GM13977 (cell line): ENCODE results near the gene TMEM178B.

ENCODE experiments used
- DNase-seq: peaks from one replicate; pipeline ENCODE4 v3.0.0; 2012; ENCODE audit warnings: low spot score
- in situ Hi-C: fragments of 300-500 bp; cut with MboI; formaldehyde crosslinking; loops from one replicate; pipeline ENCODE4 v1.12.0; 2022; ENCODE audit warnings: low sequenced_read_pairs, low pct_unique_long_range_greater_than_20kb, mixed read lengths, inconsistent platforms; ENCODE audit not compliant: unreplicated experiment
- TF ChIP-seq, protein P1 (sequence below): IDR thresholded peaks from 2 replicates; pipeline ENCODE4 v1.5.1; 2012; ENCODE audit warnings: mild to moderate bottlenecking, control low read depth; ENCODE audit not compliant: insufficient read depth; ENCODE audit errors: extremely low read depth, missing control alignments

Gene TMEM178B

DNA sequence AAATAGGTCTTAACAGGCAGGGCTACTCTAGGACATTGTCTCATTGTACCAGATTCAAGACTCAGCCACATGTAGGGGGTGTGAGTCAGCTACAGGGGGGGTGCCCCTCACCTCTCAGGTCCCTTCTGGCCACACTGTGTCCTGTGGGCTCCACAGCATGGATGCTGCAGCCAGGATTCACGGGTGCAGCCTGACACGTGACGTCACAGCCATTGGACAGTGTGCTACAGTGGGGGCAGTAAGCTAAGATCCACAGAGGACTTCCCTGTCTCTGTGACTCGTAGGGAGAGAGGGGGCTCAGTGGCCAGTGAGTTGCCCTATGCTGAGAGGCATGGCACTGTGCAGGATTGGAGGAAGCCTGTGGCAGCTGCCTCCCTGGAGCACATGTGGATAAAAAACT is 77.9 kb downstream of the TMEM178B start:
- TF ChIP-seq, protein P1, sequence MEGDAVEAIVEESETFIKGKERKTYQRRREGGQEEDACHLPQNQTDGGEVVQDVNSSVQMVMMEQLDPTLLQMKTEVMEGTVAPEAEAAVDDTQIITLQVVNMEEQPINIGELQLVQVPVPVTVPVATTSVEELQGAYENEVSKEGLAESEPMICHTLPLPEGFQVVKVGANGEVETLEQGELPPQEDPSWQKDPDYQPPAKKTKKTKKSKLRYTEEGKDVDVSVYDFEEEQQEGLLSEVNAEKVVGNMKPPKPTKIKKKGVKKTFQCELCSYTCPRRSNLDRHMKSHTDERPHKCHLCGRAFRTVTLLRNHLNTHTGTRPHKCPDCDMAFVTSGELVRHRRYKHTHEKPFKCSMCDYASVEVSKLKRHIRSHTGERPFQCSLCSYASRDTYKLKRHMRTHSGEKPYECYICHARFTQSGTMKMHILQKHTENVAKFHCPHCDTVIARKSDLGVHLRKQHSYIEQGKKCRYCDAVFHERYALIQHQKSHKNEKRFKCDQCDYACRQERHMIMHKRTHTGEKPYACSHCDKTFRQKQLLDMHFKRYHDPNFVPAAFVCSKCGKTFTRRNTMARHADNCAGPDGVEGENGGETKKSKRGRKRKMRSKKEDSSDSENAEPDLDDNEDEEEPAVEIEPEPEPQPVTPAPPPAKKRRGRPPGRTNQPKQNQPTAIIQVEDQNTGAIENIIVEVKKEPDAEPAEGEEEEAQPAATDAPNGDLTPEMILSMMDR = no peak
- no peak for DNase-seq
- in situ Hi-C loops = no loop called here

DNA sequence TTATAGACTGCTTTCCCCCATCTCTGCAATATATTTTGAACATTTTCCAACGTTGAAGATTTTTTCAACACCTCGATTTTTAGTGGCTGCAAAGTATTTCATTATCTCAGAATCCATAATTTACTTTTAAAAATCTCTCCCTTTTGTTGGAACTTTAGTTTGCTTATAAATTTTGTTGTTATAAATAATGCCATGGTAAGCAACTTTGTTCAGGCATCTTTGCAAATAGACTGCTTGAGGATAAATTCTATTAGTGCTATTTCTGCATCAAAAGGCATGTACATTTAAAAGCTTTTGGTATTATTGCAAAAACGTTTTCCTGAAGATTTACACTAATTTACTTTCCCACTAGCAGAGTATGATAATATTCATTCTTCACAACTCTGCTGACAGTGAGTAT is 79.4 kb downstream of the TMEM178B start:
- in situ Hi-C loops = no loop called here
- no peak for DNase-seq
- TF ChIP-seq, protein P1 = no peak

- in situ Hi-C loops = no loop called here
- TF ChIP-seq, protein P1 = no peak
Observed at GRCh38 chr7:141154131-141154732, 80.4 kb downstream of the TMEM178B start.

GRCh38 chr7:141156407-141156806 is 82.5 kb downstream of the TMEM178B start:
- in situ Hi-C loops = no loop called here
- TF ChIP-seq, protein P1 = no peak
- no peak for DNase-seq

More at GRCh38 chr7:141154131-141154732, 80.4 kb downstream of the TMEM178B start:
- no peak for DNase-seq

- no peak for DNase-seq
- TF ChIP-seq, protein P1 = no peak
- in situ Hi-C loops = no loop called here
Observed at GRCh38 chr7:141157138-141157765, 83.4 kb downstream of the TMEM178B start.

DNA sequence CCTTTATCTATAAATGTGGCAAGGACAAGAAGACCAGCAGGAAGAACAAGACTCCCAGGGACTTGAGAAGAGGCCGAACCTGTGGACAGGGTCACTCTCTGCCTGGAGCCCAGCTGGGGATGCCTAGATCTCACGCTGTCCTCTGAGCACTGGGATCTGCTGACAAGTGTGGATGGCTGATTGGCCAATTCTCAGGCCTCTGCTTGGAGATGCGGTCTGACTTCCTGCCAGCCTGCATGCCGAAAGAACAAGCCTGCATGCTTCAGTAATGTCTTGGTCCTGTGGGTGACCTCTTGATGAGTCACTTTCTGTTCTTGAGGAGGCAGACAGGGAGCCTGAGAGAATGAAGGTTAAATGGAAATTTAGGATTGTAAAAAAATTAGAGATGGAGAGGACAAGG is 84.7 kb downstream of the TMEM178B start:
- in situ Hi-C loops = no loop called here
- no peak for DNase-seq
- TF ChIP-seq, protein P1 = no peak
